ENCODE data around the gene ARMC6. TPM values are rescaled to one million over a fixed set of nuclear protein-coding genes. Genes with fewer than 3 reads are reported as not detected.
A peak's percentile ranks its signal among the peaks of the same experiment; 100 is the strongest.
"Not testable (repeated sequence)": the region's sequence is repeated elsewhere in the genome, so short reads cannot be mapped to it uniquely, and the experiment has no call there.

ARMC6 gene
- total RNA-seq, 4 donors from 2014 or later: 14.4 to 34.9 (median 26.0) TPM

GRCh38 chr19:19022380-19022961 lies 10.9 kb upstream of the ARMC6 start:
- TF ChIP-seq POLR2AphosphoS5 (IDR thresholded peaks at IDR 0.05) (no peak), EP300 (IDR thresholded peaks at IDR 0.05) (no peak), POLR2A (IDR thresholded peaks at IDR 0.05) (no peak)
- TF ChIP-seq, protein P1, sequence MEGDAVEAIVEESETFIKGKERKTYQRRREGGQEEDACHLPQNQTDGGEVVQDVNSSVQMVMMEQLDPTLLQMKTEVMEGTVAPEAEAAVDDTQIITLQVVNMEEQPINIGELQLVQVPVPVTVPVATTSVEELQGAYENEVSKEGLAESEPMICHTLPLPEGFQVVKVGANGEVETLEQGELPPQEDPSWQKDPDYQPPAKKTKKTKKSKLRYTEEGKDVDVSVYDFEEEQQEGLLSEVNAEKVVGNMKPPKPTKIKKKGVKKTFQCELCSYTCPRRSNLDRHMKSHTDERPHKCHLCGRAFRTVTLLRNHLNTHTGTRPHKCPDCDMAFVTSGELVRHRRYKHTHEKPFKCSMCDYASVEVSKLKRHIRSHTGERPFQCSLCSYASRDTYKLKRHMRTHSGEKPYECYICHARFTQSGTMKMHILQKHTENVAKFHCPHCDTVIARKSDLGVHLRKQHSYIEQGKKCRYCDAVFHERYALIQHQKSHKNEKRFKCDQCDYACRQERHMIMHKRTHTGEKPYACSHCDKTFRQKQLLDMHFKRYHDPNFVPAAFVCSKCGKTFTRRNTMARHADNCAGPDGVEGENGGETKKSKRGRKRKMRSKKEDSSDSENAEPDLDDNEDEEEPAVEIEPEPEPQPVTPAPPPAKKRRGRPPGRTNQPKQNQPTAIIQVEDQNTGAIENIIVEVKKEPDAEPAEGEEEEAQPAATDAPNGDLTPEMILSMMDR (IDR thresholded peaks at IDR 0.05): no peak
- no peak for DNase-seq (ENCODE audit: low spot score in 2 of 2)
- 75% methylated on average over 4 of the region's 4 CpGs for WGBS
- Histone ChIP-seq H3K4me3 (no peak overlapping the region), H3K36me3 (peaks cover 72% of the 10 kb centered on the region), H3K4me1 (peaks cover 13% of the 10 kb centered on the region), H3K27ac (no peak overlapping the region), H3K27me3 (no peaks in the 10 kb centered on the region), H3K9me3 (no peaks in the 10 kb centered on the region)

- WGBS: 67% methylated on average over 1 of the region's 1 CpG
- not testable (repeated sequence) for H3K27me3 ChIP-seq; H3K9me3 ChIP-seq; H3K4me3 ChIP-seq; DNase-seq (ENCODE audit: low spot score in 2 of 2); H3K27ac ChIP-seq
- peaks cover 72% of the 10 kb centered on the region for H3K36me3 ChIP-seq
- peaks cover 13% of the 10 kb centered on the region for H3K4me1 ChIP-seq
Observed at GRCh38 chr19:19023376-19023775, 10.0 kb upstream of the ARMC6 start.

- Histone ChIP-seq H3K4me1 (peaks cover 13% of the 10 kb centered on the region), H3K4me3 (no peak overlapping the region), H3K36me3 (peaks cover 81% of the 10 kb centered on the region), H3K27ac (no peak overlapping the region), H3K27me3 (no peaks in the 10 kb centered on the region), H3K9me3 (no peaks in the 10 kb centered on the region)
- 86% methylated on average over 11 of the region's 11 CpGs for WGBS
- TF ChIP-seq POLR2A (IDR thresholded peaks at IDR 0.05): no peak
- TF ChIP-seq POLR2AphosphoS5 (IDR thresholded peaks at IDR 0.05): no peak
- TF ChIP-seq EP300 (IDR thresholded peaks at IDR 0.05): no peak
- TF ChIP-seq, protein P1 (IDR thresholded peaks at IDR 0.05): no peak
- DNase-seq (ENCODE audit: low spot score in 2 of 2): no peak
Observed at GRCh38 chr19:19025861-19026260, 7.5 kb upstream of the ARMC6 start.

GRCh38 chr19:19026299-19026971 lies 7.0 kb upstream of the ARMC6 start:
- Histone ChIP-seq H3K27ac (no peak overlapping the region), H3K27me3 (no peaks in the 10 kb centered on the region), H3K4me3 (no peak overlapping the region), H3K9me3 (no peaks in the 10 kb centered on the region), H3K36me3 (peaks cover 81% of the 10 kb centered on the region), H3K4me1 (peaks cover 14% of the 10 kb centered on the region)
- TF ChIP-seq, protein P1 (IDR thresholded peaks at IDR 0.05): peak in 1 of 2 donors; percentile 14
- no peak for TF ChIP-seq POLR2AphosphoS5 (IDR thresholded peaks at IDR 0.05)
- 44% methylated on average over 10 of the region's 10 CpGs for WGBS
- no peak for DNase-seq (ENCODE audit: low spot score in 2 of 2)

DNA sequence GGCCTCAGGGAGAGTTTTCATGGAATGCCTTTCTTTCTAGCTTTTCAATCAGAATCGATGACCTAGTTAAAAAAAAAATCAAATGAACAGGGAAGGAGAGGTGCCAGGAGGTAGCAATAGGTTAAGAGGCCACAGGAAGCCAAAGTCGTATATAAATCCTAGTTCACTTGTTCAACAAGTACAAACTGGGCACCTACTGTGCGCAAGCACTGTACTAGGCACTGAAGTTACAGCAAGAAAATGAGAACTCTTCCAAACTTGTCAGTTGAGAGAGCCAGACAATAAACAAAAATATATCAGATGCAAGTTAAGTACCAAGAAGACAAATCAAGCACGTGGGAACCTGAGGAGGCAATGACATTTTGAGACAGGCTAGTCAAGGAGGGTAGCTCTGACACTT lies 6.2 kb upstream of the ARMC6 start:
- Histone ChIP-seq H3K27me3 (no peaks in the 10 kb centered on the region), H3K9me3 (no peaks in the 10 kb centered on the region), H3K4me3 (no peak overlapping the region), H3K4me1 (peaks cover 22% of the 10 kb centered on the region), H3K36me3 (peaks cover 76% of the 10 kb centered on the region), H3K27ac (no peak overlapping the region)
- no peak for DNase-seq (ENCODE audit: low spot score in 2 of 2)
- TF ChIP-seq POLR2A (IDR thresholded peaks at IDR 0.05) (no peak), EP300 (IDR thresholded peaks at IDR 0.05) (no peak), POLR2AphosphoS5 (IDR thresholded peaks at IDR 0.05) (no peak)
- TF ChIP-seq, protein P1 (IDR thresholded peaks at IDR 0.05): no peak
- 86% methylated on average over 4 of the region's 4 CpGs for WGBS

All from suprapubic skin (tissue), 4 donors.